HEK293 (cell line): ENCODE results near the gene FGF19.

Experiments
- CTCF ChIP-seq: fragments of 450-650 bp; formaldehyde crosslinking; IDR thresholded peaks from 2 replicates; pipeline ENCODE4 v1.5.1; 2016; ENCODE audit warnings: missing biosample characterization, missing genetic modification characterization
- OSR2 ChIP-seq: fragments of 450-650 bp; formaldehyde crosslinking; IDR thresholded peaks from 2 replicates; pipeline ENCODE4 v1.5.1; 2016; ENCODE audit warnings: missing biosample characterization, missing genetic modification characterization
- SALL2 ChIP-seq: fragments of 450-650 bp; formaldehyde crosslinking; IDR thresholded peaks from 2 replicates; pipeline ENCODE4 v1.5.0; 2017; ENCODE audit warnings: missing biosample characterization, mild to moderate bottlenecking, missing genetic modification characterization, borderline replicate concordance
- ZNF335 ChIP-seq: fragments of 450-650 bp; formaldehyde crosslinking; conservative IDR thresholded peaks from 2 replicates; pipeline ENCODE4 v1.5.1; 2016; ENCODE audit warnings: missing biosample characterization, missing genetic modification characterization

DNA sequence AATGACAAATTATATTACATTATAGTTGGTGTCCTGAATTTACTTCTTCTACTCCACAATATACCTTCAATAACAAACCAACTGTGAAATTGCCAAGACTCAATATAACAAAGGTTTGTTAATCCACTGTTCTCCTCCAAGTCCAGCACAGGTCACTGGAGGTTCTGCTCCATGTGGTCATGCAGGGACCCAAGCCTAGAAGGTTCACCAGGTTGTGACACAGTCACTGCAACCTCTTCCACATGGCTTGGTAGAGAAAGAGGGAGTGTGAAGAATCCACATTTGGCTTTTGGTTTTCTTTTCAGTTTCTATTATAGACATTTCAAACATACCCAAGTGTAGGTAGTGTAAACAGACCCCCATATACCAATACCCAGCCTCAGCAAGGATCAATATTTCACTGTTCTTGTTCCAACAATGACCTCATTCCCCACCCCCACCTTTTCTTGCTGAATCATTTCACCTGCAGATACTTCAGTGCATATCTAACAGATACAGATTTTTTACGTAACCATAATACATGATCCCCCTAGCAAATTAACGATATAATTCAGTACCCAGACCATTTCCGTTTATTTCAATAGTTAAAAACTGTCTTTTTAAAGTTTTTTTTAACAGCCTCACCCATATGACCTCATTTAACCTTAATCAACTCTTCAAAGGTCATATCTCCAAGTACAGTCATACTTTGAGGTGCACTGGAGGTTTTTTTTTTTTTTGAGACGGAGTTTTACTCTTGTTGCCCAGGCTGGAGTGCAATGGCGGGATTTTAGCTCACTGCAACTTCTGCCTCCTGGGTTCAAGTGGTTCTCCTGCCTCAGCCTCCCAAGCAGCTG, 14.1 kb downstream of the FGF19 start:
- TF ChIP-seq CTCF (tag by site-specific recombination) = no peak
- no peak for TF ChIP-seq OSR2 (tag by site-specific recombination)
- TF ChIP-seq SALL2 (tag by site-specific recombination) = no peak
- no peak for TF ChIP-seq ZNF335 (tag by site-specific recombination)
